WERI-Rb-1 (cell line): ENCODE measurements around the gene LRRC43.
A peak's percentile ranks its signal among the peaks of the same experiment; 100 is the strongest.

Experiments
- DNase-seq: peaks from one replicate; pipeline ENCODE4 v3.0.0-alpha.2; 2020
- H3K27ac ChIP-seq: fragments of 250-450 bp; sonication (Bioruptor Pico); 2 replicates; pipeline ENCODE4 v1.5.1; 2020; ENCODE audit warnings: mild to moderate bottlenecking, moderate library complexity
- H3K27me3 ChIP-seq: fragments of 250-450 bp; sonication (Bioruptor Pico); 2 replicates; pipeline ENCODE4 v1.5.1; 2021; ENCODE audit warnings: mild to moderate bottlenecking, low read depth, moderate library complexity; ENCODE audit not compliant: insufficient read depth, severe bottlenecking
- H3K36me3 ChIP-seq: fragments of 250-450 bp; sonication (Bioruptor Pico); 2 replicates; pipeline ENCODE4 v1.5.1; 2020; ENCODE audit warnings: mild to moderate bottlenecking, moderate library complexity
- H3K4me3 ChIP-seq: 2 replicates; pipeline ENCODE4 v1.5.1; 2011; ENCODE audit warnings: low read depth, mild to moderate bottlenecking, control low read depth, low read length
- H3K9me3 ChIP-seq: fragments of 250-450 bp; sonication (Bioruptor Pico); 2 replicates; pipeline ENCODE4 v1.5.1; 2021; ENCODE audit warnings: mild to moderate bottlenecking, moderate library complexity; ENCODE audit not compliant: severe bottlenecking
- TF ChIP-seq, protein P1 (sequence below): IDR thresholded peaks from 2 replicates; pipeline ENCODE4 v1.5.1; 2011; ENCODE audit warnings: low read depth, mild to moderate bottlenecking, control low read depth, inconsistent platforms, low read length

The LRRC43 gene

DNA sequence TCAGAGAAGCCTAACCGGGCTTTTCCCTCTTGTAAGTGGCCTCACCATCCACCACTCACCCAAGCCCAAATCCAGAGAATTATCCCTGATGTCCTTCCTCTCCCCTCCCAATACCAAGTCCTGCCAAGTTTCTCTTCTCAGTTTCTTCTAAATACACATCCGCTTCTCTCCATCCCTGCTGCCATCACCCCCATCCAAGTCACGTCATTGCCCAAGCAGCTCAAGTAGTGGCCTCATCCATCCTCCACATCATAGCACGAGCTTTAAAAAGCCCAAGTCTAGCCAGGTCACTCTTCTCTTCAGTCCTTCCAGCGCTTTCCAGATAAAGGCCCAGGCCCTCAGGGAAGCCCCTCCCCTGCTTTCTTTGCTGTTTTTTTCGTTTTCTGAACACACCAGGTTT lies 34.3 kb upstream of the LRRC43 start:
- Histone ChIP-seq H3K27me3 (no peaks in the 10 kb centered on the region), H3K4me3 (no peak overlapping the region), H3K27ac (no peak overlapping the region), H3K36me3 (no peaks in the 10 kb centered on the region), H3K9me3 (no peaks in the 10 kb centered on the region)
- TF ChIP-seq, protein P1, sequence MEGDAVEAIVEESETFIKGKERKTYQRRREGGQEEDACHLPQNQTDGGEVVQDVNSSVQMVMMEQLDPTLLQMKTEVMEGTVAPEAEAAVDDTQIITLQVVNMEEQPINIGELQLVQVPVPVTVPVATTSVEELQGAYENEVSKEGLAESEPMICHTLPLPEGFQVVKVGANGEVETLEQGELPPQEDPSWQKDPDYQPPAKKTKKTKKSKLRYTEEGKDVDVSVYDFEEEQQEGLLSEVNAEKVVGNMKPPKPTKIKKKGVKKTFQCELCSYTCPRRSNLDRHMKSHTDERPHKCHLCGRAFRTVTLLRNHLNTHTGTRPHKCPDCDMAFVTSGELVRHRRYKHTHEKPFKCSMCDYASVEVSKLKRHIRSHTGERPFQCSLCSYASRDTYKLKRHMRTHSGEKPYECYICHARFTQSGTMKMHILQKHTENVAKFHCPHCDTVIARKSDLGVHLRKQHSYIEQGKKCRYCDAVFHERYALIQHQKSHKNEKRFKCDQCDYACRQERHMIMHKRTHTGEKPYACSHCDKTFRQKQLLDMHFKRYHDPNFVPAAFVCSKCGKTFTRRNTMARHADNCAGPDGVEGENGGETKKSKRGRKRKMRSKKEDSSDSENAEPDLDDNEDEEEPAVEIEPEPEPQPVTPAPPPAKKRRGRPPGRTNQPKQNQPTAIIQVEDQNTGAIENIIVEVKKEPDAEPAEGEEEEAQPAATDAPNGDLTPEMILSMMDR = no peak
- no peak for DNase-seq

DNA sequence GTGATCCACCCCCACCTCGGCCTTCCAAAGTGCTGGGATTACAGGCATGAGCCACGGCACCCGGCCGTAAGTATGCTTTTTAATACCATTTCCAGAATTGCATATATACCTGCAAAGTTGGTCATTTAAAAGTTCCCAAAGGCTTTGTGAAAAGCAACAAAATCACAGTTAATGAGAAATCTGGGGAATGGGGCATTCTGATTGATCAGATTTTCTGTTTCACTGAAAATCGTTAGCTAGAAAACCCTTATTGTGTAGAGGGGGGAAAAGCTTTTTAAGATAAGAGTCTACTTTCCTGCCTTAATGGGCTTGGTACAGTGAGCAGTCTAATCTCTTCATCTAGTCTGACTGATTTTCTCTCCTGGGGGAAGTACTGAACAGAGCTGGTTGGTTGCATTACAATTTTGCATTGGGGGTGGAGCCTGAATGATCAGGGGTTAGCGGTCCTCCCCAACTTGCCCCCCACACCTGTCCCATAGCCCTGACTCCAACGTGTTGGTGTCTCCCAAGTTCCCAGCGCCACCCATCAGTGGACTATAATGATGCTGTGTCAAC lies 32.7 kb upstream of the LRRC43 start:
- H3K9me3 ChIP-seq = no peaks in the 10 kb centered on the region
- TF ChIP-seq, protein P1 = no peak
- no peak overlapping the region for H3K27ac ChIP-seq
- no peak overlapping the region for H3K4me3 ChIP-seq
- no peaks in the 10 kb centered on the region for H3K27me3 ChIP-seq
- H3K36me3 ChIP-seq = no peaks in the 10 kb centered on the region
- no peak for DNase-seq

DNA sequence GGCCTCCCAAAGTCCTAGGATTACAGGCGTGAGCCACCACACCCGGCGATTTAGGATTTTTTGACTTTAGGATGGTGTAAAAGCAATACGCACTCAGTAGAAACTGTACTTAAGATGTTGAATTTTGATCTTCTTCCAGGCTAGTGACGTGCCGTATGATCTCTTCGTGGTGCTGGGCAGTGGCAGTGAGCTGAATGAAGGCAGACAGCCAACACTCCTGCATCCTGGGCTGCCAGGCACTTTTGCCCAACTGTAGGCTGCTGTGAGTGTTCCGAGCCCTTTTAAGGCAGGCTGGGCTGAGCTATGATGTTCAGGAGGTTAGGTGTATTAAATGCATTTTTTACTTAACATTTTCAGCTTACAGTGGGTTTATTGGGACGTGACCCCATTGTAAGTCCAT lies 30.2 kb upstream of the LRRC43 start:
- TF ChIP-seq, protein P1 = no peak
- no peaks in the 10 kb centered on the region for H3K9me3 ChIP-seq

GRCh38 chr12:122155705-122156104 lies 27.2 kb upstream of the LRRC43 start:
- no peak for DNase-seq
- no peaks in the 10 kb centered on the region for H3K27me3 ChIP-seq
- H3K9me3 ChIP-seq = peaks cover 10% of the 10 kb centered on the region
- no peak overlapping the region for H3K27ac ChIP-seq
- no peak overlapping the region for H3K4me3 ChIP-seq
- H3K36me3 ChIP-seq = no peaks in the 10 kb centered on the region
- TF ChIP-seq, protein P1 = no peak

More for the DNA sequence above, 30.2 kb upstream of the LRRC43 start:
- H3K27ac ChIP-seq = no peak overlapping the region
- DNase-seq = no peak
- H3K27me3 ChIP-seq = no peaks in the 10 kb centered on the region
- no peak overlapping the region for H3K4me3 ChIP-seq
- no peaks in the 10 kb centered on the region for H3K36me3 ChIP-seq

DNA sequence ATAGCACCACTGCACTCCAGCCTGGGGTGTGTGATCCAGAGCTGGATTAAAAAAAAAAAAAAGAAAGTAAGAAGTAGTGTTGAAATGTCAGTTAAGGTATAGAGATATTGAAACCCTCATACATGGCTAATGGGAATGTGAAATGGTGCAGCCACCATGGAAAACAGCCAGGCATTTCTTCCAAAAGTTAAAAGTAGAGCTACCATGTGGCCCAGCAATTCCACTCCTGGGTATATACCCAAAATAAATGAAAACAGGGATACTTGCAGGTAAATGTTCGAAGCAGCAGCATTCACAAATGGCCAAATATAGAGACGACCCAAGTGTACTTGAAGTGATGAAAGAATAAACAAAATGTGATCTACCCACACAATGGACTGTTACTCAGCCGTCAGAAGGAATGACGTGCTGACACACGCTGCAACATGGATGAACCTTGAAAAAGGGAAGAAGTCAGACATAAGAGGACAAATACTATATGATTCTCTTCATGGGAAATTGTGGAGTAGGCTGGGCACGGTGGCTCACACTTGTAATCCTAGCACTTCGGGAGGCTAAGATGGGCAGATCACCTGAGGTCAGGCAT lies 24.1 kb upstream of the LRRC43 start:
- DNase-seq = no peak
- H3K36me3 ChIP-seq = no peaks in the 10 kb centered on the region
- no peak overlapping the region for H3K27ac ChIP-seq
- H3K4me3 ChIP-seq = no peak overlapping the region
- peaks cover 10% of the 10 kb centered on the region for H3K9me3 ChIP-seq
- TF ChIP-seq, protein P1 = no peak
- no peaks in the 10 kb centered on the region for H3K27me3 ChIP-seq

GRCh38 chr12:122159882-122160281 lies 23.0 kb upstream of the LRRC43 start:
- Histone ChIP-seq H3K9me3 (peaks cover 10% of the 10 kb centered on the region), H3K36me3 (no peaks in the 10 kb centered on the region), H3K27me3 (no peaks in the 10 kb centered on the region), H3K27ac (no peak overlapping the region), H3K4me3 (no peak overlapping the region)
- TF ChIP-seq, protein P1 = peak; percentile 45; the same call in 1 of the 2 replicates
- no peak for DNase-seq
